Progenitor cell of endocrine pancreas (in vitro differentiated cells): ENCODE results near the gene KCNT1. TPM values are rescaled to one million over a fixed set of nuclear protein-coding genes. Genes with fewer than 3 reads are reported as not detected.

ENCODE experiments used
- DNase-seq: peaks from one replicate; pipeline ENCODE4 v3.0.0; 2021; ENCODE audit warnings: low spot score; ENCODE audit not compliant: unreplicated experiment
- H3K27ac Mint-ChIP-seq: 2 replicates; pipeline ENCODE4 v1.8.0; 2021; ENCODE audit warnings: mild to moderate bottlenecking, moderate library complexity, mixed read lengths
- H3K27me3 Mint-ChIP-seq: 2 replicates; pipeline ENCODE4 v1.8.0; 2021; ENCODE audit warnings: mixed read lengths
- H3K36me3 Mint-ChIP-seq: 2 replicates; pipeline ENCODE4 v1.8.0; 2022; ENCODE audit warnings: mixed read lengths; ENCODE audit not compliant: insufficient read depth
- H3K4me1 Mint-ChIP-seq: 2 replicates; pipeline ENCODE4 v1.8.0; 2021; ENCODE audit warnings: low read depth, mixed read lengths
- H3K4me3 Mint-ChIP-seq: 2 replicates; pipeline ENCODE4 v1.8.0; 2021; ENCODE audit warnings: low read depth, mild to moderate bottlenecking, moderate library complexity, mixed read lengths
- H3K9me3 Mint-ChIP-seq: 2 replicates; pipeline ENCODE4 v1.8.0; 2021; ENCODE audit warnings: low read depth, mixed read lengths
- CTCF ChIP-seq: fragments of 200-600 bp; sonication (generic); IDR thresholded peaks from one replicate; pipeline ENCODE4 v1.5.0; 2021; ENCODE audit warnings: antibody characterized with exemption, mild to moderate bottlenecking; ENCODE audit not compliant: unreplicated experiment
- total RNA-seq: library from RNA; stranded (reverse); gene quantifications from 2 replicates; pipeline ENCODE4 v1.2.1, GENCODE V29; 2021

KCNT1 gene
- total RNA-seq, 1 donor from 2014 or later: not detected

GRCh38 chr9:135793221-135794056 lies 91.5 kb downstream of the KCNT1 start:
- no peak overlapping the region for H3K4me3 Mint-ChIP-seq
- H3K9me3 Mint-ChIP-seq: no peaks in the 10 kb centered on the region
- TF ChIP-seq CTCF: no peak

GRCh38 chr9:135794057-135794335 lies 92.0 kb downstream of the KCNT1 start:
- no peak overlapping the region for H3K27ac Mint-ChIP-seq
- TF ChIP-seq CTCF: no peak
- no peak for DNase-seq
- no peaks in the 10 kb centered on the region for H3K4me1 Mint-ChIP-seq
- H3K36me3 Mint-ChIP-seq: no peaks in the 10 kb centered on the region
- no peaks in the 10 kb centered on the region for H3K27me3 Mint-ChIP-seq
- H3K9me3 Mint-ChIP-seq: no peaks in the 10 kb centered on the region
- no peak overlapping the region for H3K4me3 Mint-ChIP-seq

More at GRCh38 chr9:135793221-135794056, 91.5 kb downstream of the KCNT1 start:
- no peaks in the 10 kb centered on the region for H3K36me3 Mint-ChIP-seq
- no peak for DNase-seq
- H3K27me3 Mint-ChIP-seq: no peaks in the 10 kb centered on the region
- H3K27ac Mint-ChIP-seq: no peak overlapping the region
- no peaks in the 10 kb centered on the region for H3K4me1 Mint-ChIP-seq

GRCh38 chr9:135794361-135794885 lies 92.4 kb downstream of the KCNT1 start:
- Mint-ChIP-seq H3K4me1 (no peaks in the 10 kb centered on the region), H3K9me3 (no peaks in the 10 kb centered on the region), H3K36me3 (no peaks in the 10 kb centered on the region), H3K27me3 (no peaks in the 10 kb centered on the region), H3K27ac (no peak overlapping the region), H3K4me3 (no peak overlapping the region)
- DNase-seq: no peak
- no peak for TF ChIP-seq CTCF

- no peaks in the 10 kb centered on the region for H3K36me3 Mint-ChIP-seq
- H3K4me1 Mint-ChIP-seq: no peaks in the 10 kb centered on the region
- no peak overlapping the region for H3K27ac Mint-ChIP-seq
- no peak for TF ChIP-seq CTCF
- no peaks in the 10 kb centered on the region for H3K27me3 Mint-ChIP-seq
- no peaks in the 10 kb centered on the region for H3K9me3 Mint-ChIP-seq
- no peak for DNase-seq
- H3K4me3 Mint-ChIP-seq: no peak overlapping the region
Measured at GRCh38 chr9:135795391-135795790, 93.4 kb downstream of the KCNT1 start.

GRCh38 chr9:135796784-135797485 lies 95.0 kb downstream of the KCNT1 start:
- no peak overlapping the region for H3K4me3 Mint-ChIP-seq
- H3K27me3 Mint-ChIP-seq: no peaks in the 10 kb centered on the region
- no peak overlapping the region for H3K27ac Mint-ChIP-seq
- no peak for DNase-seq
- no peaks in the 10 kb centered on the region for H3K9me3 Mint-ChIP-seq
- no peak for TF ChIP-seq CTCF
- H3K4me1 Mint-ChIP-seq: no peaks in the 10 kb centered on the region
- H3K36me3 Mint-ChIP-seq: no peaks in the 10 kb centered on the region
